IMR-90 (cell line): Measurements from ENCODE around the gene REEP2. TPM values are rescaled to one million over a fixed set of nuclear protein-coding genes. Genes with fewer than 3 reads are reported as not detected.

ENCODE experiments used
- ATAC-seq: fragments of 200-7000 bp; cut with Tn5 transposase; 2 replicates; pipeline ENCODE4 v1.9.1; 2020; ENCODE audit warnings: low read depth, mild to moderate bottlenecking, moderate library complexity
- BruUV-seq: library from RNA; stranded (reverse); fragments of 400-500 nt; replicated peaks from 2 replicates; lab custom pipeline; 2021; lab: Mats Ljungman, UMichigan
- CTCF ChIA-PET: fragments of 300-600 bp; formaldehyde crosslinking; extraction: SDS; loops from one replicate; lab custom pipeline; 2021; ENCODE audit warnings: antibody characterized with exemption; lab: Yijun Ruan, JAX
- POLR2A ChIA-PET: fragments of 300-600 bp; sonication (Branson Sonifier 250); formaldehyde crosslinking; loops from one replicate; lab custom pipeline; 2022; ENCODE audit warnings: antibody characterized with exemption; ENCODE audit not compliant: unreplicated experiment; lab: Charles Lee
- DNase-seq: peaks from one replicate; pipeline ENCODE4 v3.0.0; 2013
- H2AFZ ChIP-seq: replicated peaks from 2 replicates; pipeline ENCODE3; 2013; ENCODE audit warnings: low read length, mild to moderate bottlenecking; ENCODE audit not compliant: poor library complexity
- H2AK5ac ChIP-seq: 2 replicates; pipeline ENCODE4 v1.6.1; 2013; ENCODE audit warnings: low read depth, low read length, inconsistent platforms
- H2AK9ac ChIP-seq: replicated peaks from 2 replicates; pipeline ENCODE3; 2013; ENCODE audit warnings: mild to moderate bottlenecking, low read depth, low read length, moderate library complexity; ENCODE audit not compliant: poor library complexity
- H2BK120ac ChIP-seq: 2 replicates; pipeline ENCODE4 v1.6.1; 2013; ENCODE audit warnings: low read depth, low read length, inconsistent platforms
- H2BK15ac ChIP-seq: 3 replicates; pipeline ENCODE4 v1.6.1; 2013; ENCODE audit warnings: low read depth, low read length, inconsistent platforms
- H2BK20ac ChIP-seq: 2 replicates; pipeline ENCODE4 v1.6.1; 2013; ENCODE audit warnings: low read depth, mild to moderate bottlenecking, inconsistent platforms, low read length, moderate library complexity
- H2BK5ac ChIP-seq: 2 replicates; pipeline ENCODE4 v1.6.1; 2013; ENCODE audit warnings: mild to moderate bottlenecking, low read depth, low read length, inconsistent platforms; ENCODE audit not compliant: poor library complexity, severe bottlenecking
- H3K14ac ChIP-seq: replicated peaks from 2 replicates; pipeline ENCODE4 v1.6.1; 2013; ENCODE audit warnings: low read depth, low read length, inconsistent platforms
- H3K18ac ChIP-seq: 2 replicates; pipeline ENCODE4 v1.6.1; 2013; ENCODE audit warnings: low read depth, low read length, control low read depth
- H3K23ac ChIP-seq: 2 replicates; pipeline ENCODE4 v1.6.1; 2013; ENCODE audit warnings: low read depth, low read length, inconsistent platforms
- H3K27ac ChIP-seq: 2 replicates; pipeline ENCODE4 v1.5.1; 2013; ENCODE audit warnings: mild to moderate bottlenecking, control low read depth, low read length; ENCODE audit not compliant: insufficient read depth
- H3K27me3 ChIP-seq: 2 replicates; pipeline ENCODE4 v1.6.1; 2013; ENCODE audit warnings: low read length; ENCODE audit not compliant: control insufficient read depth, insufficient read depth
- H3K36me3 ChIP-seq: 2 replicates; pipeline ENCODE4 v1.6.1; 2013; ENCODE audit warnings: low read length, mixed read lengths; ENCODE audit not compliant: control insufficient read depth, insufficient read depth
- H3K4ac ChIP-seq: 2 replicates; pipeline ENCODE4 v1.6.1; 2013; ENCODE audit warnings: low read depth, low read length, inconsistent platforms
- H3K4me1 ChIP-seq: 2 replicates; pipeline ENCODE4 v1.6.1; 2013; ENCODE audit warnings: low read length, mixed read lengths; ENCODE audit not compliant: control insufficient read depth, insufficient read depth
- H3K4me2 ChIP-seq: 2 replicates; pipeline ENCODE4 v1.6.1; 2013; ENCODE audit warnings: low read depth, mild to moderate bottlenecking, control low read depth, low read length, moderate library complexity
- H3K4me3 ChIP-seq: 2 replicates; pipeline ENCODE4 v1.5.1; 2013; ENCODE audit warnings: low read depth, mild to moderate bottlenecking, control low read depth, low read length, moderate library complexity; ENCODE audit not compliant: insufficient read depth
- H3K56ac ChIP-seq: 2 replicates; pipeline ENCODE4 v1.6.1; 2013; ENCODE audit warnings: low read length, inconsistent platforms; ENCODE audit not compliant: insufficient read depth; ENCODE audit errors: extremely low read depth
- H3K79me1 ChIP-seq, 2 experiments: 2 replicates each; pipeline ENCODE4 v1.6.1; 2013; ENCODE audit warnings: low read length in 2 of 2, inconsistent platforms in 1 of 2, low read depth in 1 of 2
- H3K9ac ChIP-seq: 2 replicates; pipeline ENCODE4 v1.6.1; 2013; ENCODE audit warnings: low read depth, low read length, control low read depth
- H3K9me1 ChIP-seq: 2 replicates; pipeline ENCODE4 v1.6.1; 2013; ENCODE audit warnings: low read length, inconsistent platforms; ENCODE audit not compliant: insufficient read depth
- H3K9me3 ChIP-seq: 2 replicates; pipeline ENCODE4 v1.6.1; 2013; ENCODE audit warnings: low read length; ENCODE audit not compliant: control insufficient read depth, insufficient read depth
- H4K20me1 ChIP-seq: 2 replicates; pipeline ENCODE4 v1.6.1; 2013; ENCODE audit warnings: low read length, inconsistent platforms; ENCODE audit not compliant: insufficient read depth
- H4K5ac ChIP-seq: 2 replicates; pipeline ENCODE4 v1.6.1; 2013; ENCODE audit warnings: mild to moderate bottlenecking, low read depth, low read length, control low read depth
- H4K8ac ChIP-seq, 2 experiments: 2 replicates each; pipeline ENCODE4 v1.6.1; 2013; ENCODE audit warnings: low read depth in 2 of 2, low read length in 2 of 2, control low read depth in 1 of 2, inconsistent platforms in 1 of 2
- H4K91ac ChIP-seq: 2 replicates; pipeline ENCODE4 v1.6.1; 2013; ENCODE audit warnings: low read depth, low read length, inconsistent platforms; ENCODE audit not compliant: insufficient read depth
- BHLHE40 ChIP-seq: fragments of 150-350 bp; IDR thresholded peaks from 2 replicates; pipeline ENCODE4 v1.6.1; 2016; ENCODE audit warnings: mild to moderate bottlenecking, low read depth, low read length
- CEBPB ChIP-seq: IDR thresholded peaks from 2 replicates; pipeline ENCODE4 v1.6.1; 2012; ENCODE audit warnings: low read depth, low read length, improper control_type of control experiment
- CHD1 ChIP-seq: IDR thresholded peaks from 2 replicates; pipeline ENCODE4 v1.6.1; 2012; ENCODE audit warnings: low read depth, low read length, improper control_type of control experiment
- CTCF ChIP-seq: conservative IDR thresholded peaks from 2 replicates; pipeline ENCODE4 v1.5.1; 2012; ENCODE audit warnings: mild to moderate bottlenecking, low read depth, low read length, improper control_type of control experiment
- ELK1 ChIP-seq: fragments of 150-350 bp; IDR thresholded peaks from 2 replicates; pipeline ENCODE4 v1.6.1; 2016; ENCODE audit warnings: low read depth, mild to moderate bottlenecking, low read length, moderate library complexity, borderline replicate concordance
- FOS ChIP-seq: fragments of 150-350 bp; IDR thresholded peaks from 2 replicates; pipeline ENCODE4 v1.6.1; 2016; ENCODE audit warnings: low read depth, low read length
- MAZ ChIP-seq: IDR thresholded peaks from 2 replicates; pipeline ENCODE4 v1.6.1; 2012; ENCODE audit warnings: low read depth, mild to moderate bottlenecking, low read length, improper control_type of control experiment, moderate library complexity, borderline replicate concordance
- MXI1 ChIP-seq: IDR thresholded peaks from 2 replicates; pipeline ENCODE4 v1.6.1; 2012; ENCODE audit warnings: low read depth, mild to moderate bottlenecking, low read length, moderate library complexity, borderline replicate concordance
- NFE2L2 ChIP-seq: fragments of 150-350 bp; IDR thresholded peaks from 2 replicates; pipeline ENCODE4 v1.6.1; 2016; ENCODE audit warnings: low read depth, mild to moderate bottlenecking, low read length
- RCOR1 ChIP-seq: IDR thresholded peaks from 2 replicates; pipeline ENCODE4 v1.6.1; 2012; ENCODE audit warnings: mild to moderate bottlenecking, low read length, improper control_type of control experiment; ENCODE audit not compliant: insufficient replicate concordance
- SMC3 ChIP-seq: fragments of 150-350 bp; IDR thresholded peaks from 2 replicates; pipeline ENCODE4 v1.6.1; 2016; ENCODE audit warnings: low read depth, mild to moderate bottlenecking, antibody characterized with exemption, low read length, moderate library complexity
- USF2 ChIP-seq: fragments of 150-350 bp; IDR thresholded peaks from 2 replicates; pipeline ENCODE4 v1.6.1; 2017; ENCODE audit warnings: mild to moderate bottlenecking, antibody characterized with exemption, low read length, low read depth
- WGBS, 2 experiments: methylation state at CpG; one replicate each; pipeline versions ENCODE4 v1.1.5 to v1.1.7; 2013; ENCODE audit warnings: missing lambda C conversion rate in 2 of 2; ENCODE audit not compliant: insufficient read length in 1 of 2; ENCODE audit errors: extremely low coverage in 2 of 2; 5-methylcytosine and 5-hydroxymethylcytosine counted together
- dilution Hi-C: fragments of 300-500 bp; cut with HindIII; formaldehyde crosslinking; loops from one replicate; pipeline ENCODE4 v1.14.3; 2018; ENCODE audit warnings: low sequenced_read_pairs; ENCODE audit not compliant: unreplicated experiment
- in situ Hi-C: fragments of 300-500 bp; cut with MboI; formaldehyde crosslinking; loops from 3 replicates; pipeline ENCODE4 v1.14.3; 2019; ENCODE audit warnings: low sequenced_read_pairs, inconsistent platforms, mixed read lengths
- intact Hi-C: fragments of 100-400 bp; cut with micrococcal nuclease; formaldehyde crosslinking; loops from 2 replicates; pipeline ENCODE4 v1.10.0; 2022
- polyA plus RNA-seq, 3 experiments: library from polyadenylated mRNA; depleted of rRNA; stranded (reverse); fragments of >200 nt; gene quantifications; 2 replicates each; pipeline ENCODE4 v1.2.3, GENCODE V29; 2012; ENCODE audit warnings: low replicate concordance in 1 of 3
- total RNA-seq: library from RNA; depleted of rRNA; stranded (reverse); fragments of >200 nt; gene quantifications from 2 replicates; pipeline ENCODE4 v1.2.3, GENCODE V29; 2012

REEP2 gene
- total and polyA plus RNA-seq, 2 of the 4 experiments (the other 2 are of a cell fraction), result 12.4 to 17.0 TPM

- TF ChIP-seq FOS (no peak), MXI1 (no peak)
These were observed 10.8 kb downstream of the REEP2 start (continued) for GRCh38 chr5:138449501-138450239.

GRCh38 chr5:138450971-138451370 is 12.1 kb downstream of the REEP2 start:
- in situ Hi-C loops, result no loop called here
- no peak for ATAC-seq
- POLR2A ChIA-PET, result interaction anchor here (0.7 kb wide), 1 partner anchor 14 kb away, joined by 6 read pairs; no protein-coding TSS in a partner anchor
- TF ChIP-seq CTCF, result no peak
- TF ChIP-seq FOS, result no peak
- TF ChIP-seq NFE2L2, result no peak
- no peak for TF ChIP-seq MAZ
- TF ChIP-seq BHLHE40, result no peak
- TF ChIP-seq CHD1, result no peak
- no peak for TF ChIP-seq CEBPB
- TF ChIP-seq USF2, result no peak
- TF ChIP-seq ELK1, result no peak
- no peak for TF ChIP-seq RCOR1
- TF ChIP-seq SMC3, result no peak

More at GRCh38 chr5:138450971-138451370, 12.1 kb downstream of the REEP2 start:
- Histone ChIP-seq H2AFZ (no peak overlapping the region), H3K4ac (no peak overlapping the region), H3K36me3 (no peaks in the 10 kb centered on the region), H4K91ac (no peak overlapping the region), H2BK20ac (no peak overlapping the region), H4K8ac (no peak overlapping the region), H2AK9ac (no peak overlapping the region), H3K9me3 (no peaks in the 10 kb centered on the region), H3K23ac (no peak overlapping the region), H3K9me1 (no peaks in the 10 kb centered on the region), H3K56ac (no peak overlapping the region), H2AK5ac (no peak overlapping the region), H3K9ac (no peak overlapping the region), H3K4me1 (no peaks in the 10 kb centered on the region; the same call in 1 of the 2 replicates), H3K4me3 (no peak overlapping the region), H4K20me1 (no peaks in the 10 kb centered on the region), H3K18ac (no peak overlapping the region), H3K79me1 (no peaks in the 10 kb centered on the region), H3K14ac (no peak overlapping the region), H3K27me3 (peaks cover 8% of the 10 kb centered on the region), H4K5ac (no peak overlapping the region), H2BK120ac (no peak overlapping the region), H3K4me2 (no peak overlapping the region), H2BK15ac (no peak overlapping the region), H2BK5ac (no peak overlapping the region), H3K27ac (no peak overlapping the region)
- DNase-seq, result no peak
- WGBS, 2 experiments, result 86% methylated on average over 5 of the region's 5 CpGs; no CpG with 5 or more reads in 1 of the 2 experiments
- no TSS peak for BruUV-seq
- dilution Hi-C loops (no loop called here), intact Hi-C loops (loop anchor here (1.0 kb wide), 3 partner anchors 13 to 97 kb away; no protein-coding TSS in a partner anchor)
- CTCF ChIA-PET, result no interaction called here
